ENCODE results near the gene CRADD. TPM values are rescaled to one million over a fixed set of nuclear protein-coding genes. Genes with fewer than 3 reads are reported as not detected.

CRADD gene
- total and polyA plus RNA-seq, 10 donors, result 5.5 to 58.7 (median 18.8) TPM

GRCh38 chr12:93804392-93805179 is 127.4 kb downstream of the CRADD start:
- Histone ChIP-seq H3K9me3 (no peaks in the 10 kb centered on the region), H3K4me3 (no peak overlapping the region), H3K27me3 (replicated peaks in 1 of 7) (no peaks in the 10 kb centered on the region), H3K36me3 (no peaks in the 10 kb centered on the region), H3K27ac (no peak overlapping the region), H3K4me1 (peaks cover 0 to 9% (median 0%) of the 10 kb centered on the region in 6 donors)
- no peak for DNase-seq
- TF ChIP-seq POLR2AphosphoS5 (IDR thresholded peaks at IDR 0.05), result no peak
- no peak for TF ChIP-seq CTCF (IDR thresholded peaks at IDR 0.05 in 8 of 11, conservative IDR thresholded peaks at IDR 0.05 in 3 of 11)
- no peak for TF ChIP-seq POLR2A (IDR thresholded peaks at IDR 0.05)
- WGBS, 5 donors, result 71 to 79% (median 73%) methylated on average over 5 of the region's 5 CpGs
- intact Hi-C loops (cut with DNase I; ENCODE audit: low total_unique reads), result no loop called here

- Histone ChIP-seq H3K4me1 (peaks cover 0 to 9% (median 0%) of the 10 kb centered on the region in 6 donors), H3K9me3 (no peaks in the 10 kb centered on the region), H3K27me3 (replicated peaks in 1 of 7) (no peaks in the 10 kb centered on the region), H3K27ac (no peak overlapping the region), H3K4me3 (no peak overlapping the region), H3K36me3 (no peaks in the 10 kb centered on the region)
- no peak for DNase-seq
- no peak for TF ChIP-seq CTCF (IDR thresholded peaks at IDR 0.05 in 8 of 11, conservative IDR thresholded peaks at IDR 0.05 in 3 of 11)
- TF ChIP-seq POLR2A (IDR thresholded peaks at IDR 0.05), result no peak
- no peak for TF ChIP-seq POLR2AphosphoS5 (IDR thresholded peaks at IDR 0.05)
- intact Hi-C loops (cut with DNase I; ENCODE audit: low total_unique reads), result no loop called here
- WGBS, 5 donors, result 82 to 96% (median 89%) methylated on average over 4 of the region's 4 CpGs
Measured at GRCh38 chr12:93805736-93806141, 128.6 kb downstream of the CRADD start.

GRCh38 chr12:93807354-93807753 is 130.2 kb downstream of the CRADD start:
- Histone ChIP-seq H3K9me3 (no peaks in the 10 kb centered on the region), H3K4me1 (peaks cover 0 to 11% (median under 1%) of the 10 kb centered on the region in 6 donors), H3K27me3 (replicated peaks in 1 of 7) (no peaks in the 10 kb centered on the region), H3K4me3 (no peak overlapping the region), H3K36me3 (no peaks in the 10 kb centered on the region), H3K27ac (no peak overlapping the region)
- 79 to 93% (median 80%) methylated on average over 2 of the region's 2 CpGs for WGBS, 5 donors
- TF ChIP-seq POLR2AphosphoS5 (IDR thresholded peaks at IDR 0.05) (no peak), CTCF (IDR thresholded peaks at IDR 0.05 in 8 of 11, conservative IDR thresholded peaks at IDR 0.05 in 3 of 11) (no peak), POLR2A (IDR thresholded peaks at IDR 0.05) (no peak)
- no peak for DNase-seq
- intact Hi-C loops (cut with DNase I; ENCODE audit: low total_unique reads), result no loop called here

- intact Hi-C loops (cut with DNase I; ENCODE audit: low total_unique reads), result no loop called here
- no peaks in the 10 kb centered on the region for H3K27me3 ChIP-seq (replicated peaks in 1 of 7)
- H3K9me3 ChIP-seq, result no peaks in the 10 kb centered on the region
- TF ChIP-seq POLR2AphosphoS5 (IDR thresholded peaks at IDR 0.05) (no peak), POLR2A (IDR thresholded peaks at IDR 0.05) (no peak), CTCF (IDR thresholded peaks at IDR 0.05 in 8 of 11, conservative IDR thresholded peaks at IDR 0.05 in 3 of 11) (no peak)
- 79 to 85% (median 82%) methylated on average over 6 of the region's 6 CpGs for WGBS, 5 donors
- peaks cover 0 to 15% (median 4%) of the 10 kb centered on the region in 6 donors for H3K4me1 ChIP-seq
- no peak overlapping the region for H3K4me3 ChIP-seq
- no peak for DNase-seq
- H3K36me3 ChIP-seq, result no peaks in the 10 kb centered on the region
- H3K27ac ChIP-seq, result no peak overlapping the region
Measured at GRCh38 chr12:93808169-93808899, 131.2 kb downstream of the CRADD start.
